ENCODE measurements around the gene DUXB. TPM values are rescaled to one million over a fixed set of nuclear protein-coding genes. Genes with fewer than 3 reads are reported as not detected.
A peak's percentile ranks its signal among the peaks of the same experiment; 100 is the strongest.

The DUXB gene
- total and polyA plus RNA-seq, 2 of the 13 experiments (the other 11 are each of a cell fraction or from before 2014, with no cell fraction given) = not detected

GRCh38 chr16:75647492-75648264 is 53.6 kb downstream of the DUXB start, which contains the start of the genes KARS1 and TERF2IP (continued):
- TF ChIP-seq RBFOX2 (IDR thresholded peaks at IDR 0.05; ENCODE audit: low read depth, low read length) = peak; percentile 96
- peak; percentile 69; the same call in 1 of the 2 replicates for TF ChIP-seq ZNF414 (CRISPR knock-in tag; IDR thresholded peaks at IDR 0.05)
- peak; percentile 53 for TF ChIP-seq CBX1 (IDR thresholded peaks at IDR 0.05; ENCODE audit: low read depth)
- TF ChIP-seq MED8 (CRISPR knock-in tag; IDR thresholded peaks at IDR 0.05; ENCODE audit: insufficient replicate concordance) = peak; percentile 88
- TF ChIP-seq KDM5B (CRISPR knock-in tag; IDR thresholded peaks at IDR 0.05; ENCODE audit: borderline replicate concordance) = peak; percentile 97
- TF ChIP-seq REXO4 (CRISPR knock-in tag; IDR thresholded peaks at IDR 0.05; ENCODE audit: borderline replicate concordance) = no peak
- peak; percentile 96 for TF ChIP-seq THAP9 (CRISPR knock-in tag; IDR thresholded peaks at IDR 0.05; ENCODE audit: borderline replicate concordance)
- peak; percentile 89 for TF ChIP-seq NFAT5 (CRISPR knock-in tag; IDR thresholded peaks at IDR 0.05)
- TF ChIP-seq MIER3 (CRISPR knock-in tag; IDR thresholded peaks at IDR 0.05; ENCODE audit: borderline replicate concordance) = peak; percentile 86
- no peak for TF ChIP-seq RFXANK (CRISPR knock-in tag; IDR thresholded peaks at IDR 0.05)
- TF ChIP-seq MTA3 (CRISPR knock-in tag; IDR thresholded peaks at IDR 0.05) = no peak
- TF ChIP-seq ATRX (CRISPR knock-in tag; IDR thresholded peaks at IDR 0.05; ENCODE audit: borderline replicate concordance) = no peak
- TF ChIP-seq KLF16 (CRISPR knock-in tag; IDR thresholded peaks at IDR 0.05) = peak in 1 of 2 experiments; percentile 96; a peak in 3 of 4 replicates
- TF ChIP-seq ZNF792 (CRISPR knock-in tag; IDR thresholded peaks at IDR 0.05) = peak; percentile 89
- TF ChIP-seq U2AF2 (IDR thresholded peaks at IDR 0.05; ENCODE audit: low read depth, low read length) = 0 out of 2 replicates have a peak, but pooled peaks have one; percentile 41
- TF ChIP-seq ZNF276 (CRISPR knock-in tag; IDR thresholded peaks at IDR 0.05; ENCODE audit: low read depth) = peak; percentile 61; the same call in 1 of the 2 replicates
- peak; percentile 36; the same call in 1 of the 2 replicates for TF ChIP-seq ZFP90 (CRISPR knock-in tag; IDR thresholded peaks at IDR 0.05; ENCODE audit: borderline replicate concordance)
